K562 (cell line): Measurements from ENCODE around the gene CAPRIN2. TPM values are rescaled to one million over a fixed set of nuclear protein-coding genes. Genes with fewer than 3 reads are reported as not detected.

Experiments
- ARID1B ChIP-seq: fragments of 450-650 bp; IDR thresholded peaks from 2 replicates; pipeline ENCODE4 v1.6.1; 2016; ENCODE audit warnings: antibody characterized with exemption, mild to moderate bottlenecking, inconsistent platforms
- BCOR ChIP-seq: fragments of 450-650 bp; IDR thresholded peaks from 2 replicates; pipeline ENCODE4 v1.6.1; 2016
- CBFA2T3 ChIP-seq: fragments of 450-650 bp; IDR thresholded peaks from 2 replicates; pipeline ENCODE4 v1.6.1; 2017
- CXXC5 ChIP-seq: fragments of 250-450 bp; sonication (Bioruptor Pico); IDR thresholded peaks from 2 replicates; pipeline ENCODE4 v1.8.0; 2022; ENCODE audit warnings: inconsistent platforms, mild to moderate bottlenecking, moderate library complexity
- E2F1 ChIP-seq: sonication (generic); formaldehyde crosslinking; IDR thresholded peaks from 2 replicates; pipeline ENCODE4 v1.8.1; 2023; ENCODE audit warnings: mild to moderate bottlenecking, missing genetic modification reagents, moderate library complexity
- ELF1 ChIP-seq: fragments of 200-800 bp; sonication (Bioruptor generic); IDR thresholded peaks from 2 replicates; pipeline ENCODE4 v1.6.1; 2016; ENCODE audit warnings: missing genetic modification characterization, missing compliant biosample characterization
- ESRRA ChIP-seq: fragments of 450-650 bp; IDR thresholded peaks from 2 replicates; pipeline ENCODE4 v1.6.1; 2014; ENCODE audit warnings: low read depth, mild to moderate bottlenecking, moderate library complexity, borderline replicate concordance
- FOSL1 ChIP-seq: fragments of 200-800 bp; sonication (Bioruptor generic); conservative IDR thresholded peaks from 2 replicates; pipeline ENCODE4 v1.6.1; 2016; ENCODE audit warnings: missing genetic modification characterization, missing compliant biosample characterization
- GATA2 ChIP-seq: sonication (generic); formaldehyde crosslinking; IDR thresholded peaks from 2 replicates; pipeline ENCODE4 v1.4.0; 2020; ENCODE audit warnings: mild to moderate bottlenecking, missing genetic modification reagents
- IRF1 ChIP-seq: sonication (generic); formaldehyde crosslinking; IDR thresholded peaks from 2 replicates; pipeline ENCODE4 v1.8.0; 2022; ENCODE audit warnings: missing genetic modification reagents, mild to moderate bottlenecking, borderline replicate concordance
- KLF1 ChIP-seq: fragments of 450-650 bp; IDR thresholded peaks from 2 replicates; pipeline ENCODE4 v1.6.1; 2016; ENCODE audit warnings: missing genetic modification characterization, missing compliant biosample characterization
- MAZ ChIP-seq, 2 experiments: fragments of 450-650 bp in 1 of 2; sonication (generic) in 1 of 2; formaldehyde crosslinking; IDR thresholded peaks in 1 of 2; conservative IDR thresholded peaks in 1 of 2; 2 replicates each; pipeline versions ENCODE4 v1.4.0 to v1.5.0; 2020; ENCODE audit warnings: mild to moderate bottlenecking in 1 of 2, missing genetic modification reagents in 1 of 2
- MLX ChIP-seq, 2 experiments: fragments of 450-650 bp in 1 of 2; sonication (generic) in 1 of 2; formaldehyde crosslinking; conservative IDR thresholded peaks; 2 replicates each; pipeline versions ENCODE4 v1.4.0 to v1.8.1; 2020 to 2022; ENCODE audit warnings: mild to moderate bottlenecking in 1 of 2, missing genetic modification reagents in 1 of 2
- MNT ChIP-seq, 2 experiments: fragments of 450-650 bp; conservative IDR thresholded peaks; 2 replicates each; pipeline ENCODE4 v1.6.1; 2017; ENCODE audit warnings: mild to moderate bottlenecking in 2 of 2, moderate library complexity in 2 of 2
- PREB ChIP-seq: sonication (generic); formaldehyde crosslinking; IDR thresholded peaks from 2 replicates; pipeline ENCODE4 v1.8.1; 2023; ENCODE audit warnings: mild to moderate bottlenecking, missing genetic modification reagents
- SIN3A ChIP-seq, 2 experiments: fragments of 150-350 bp in 1 of 2; IDR thresholded peaks; 2 replicates each; pipeline ENCODE4 v1.6.1; 2011 to 2016; ENCODE audit warnings: borderline replicate concordance in 2 of 2, low read depth in 2 of 2, low read length in 2 of 2, mild to moderate bottlenecking in 2 of 2, moderate library complexity in 2 of 2; ENCODE audit not compliant: control insufficient read depth in 1 of 2
- TFAP4 ChIP-seq: sonication (generic); formaldehyde crosslinking; IDR thresholded peaks from 2 replicates; pipeline ENCODE4 v1.8.0; 2022; ENCODE audit warnings: missing genetic modification reagents, mild to moderate bottlenecking, moderate library complexity, borderline replicate concordance
- TGIF2 ChIP-seq: sonication (generic); formaldehyde crosslinking; IDR thresholded peaks from 2 replicates; pipeline ENCODE4 v1.8.1; 2022; ENCODE audit warnings: mild to moderate bottlenecking, missing genetic modification reagents, moderate library complexity
- ZKSCAN1 ChIP-seq: fragments of 150-350 bp; IDR thresholded peaks from 2 replicates; pipeline ENCODE4 v1.6.1; 2016; ENCODE audit warnings: low read depth, low read length
- ZNF778 ChIP-seq: fragments of 450-650 bp; formaldehyde crosslinking; IDR thresholded peaks from 2 replicates; pipeline ENCODE4 v1.4.0; 2020; ENCODE audit warnings: mild to moderate bottlenecking, moderate library complexity
- polyA plus RNA-seq, 8 experiments: library from polyadenylated mRNA; depleted of rRNA in 4 of 8; stranded (reverse) in 5 of 8; unstranded in 3 of 8; fragments of >200 nt; fragmentation: Nextera tagmentation in 2 of 8; fragmentation: Illumina TruSeq in 1 of 8; extraction: Ambion mirVana in 2 of 8; extraction: Trizol in 1 of 8; gene quantifications; 2 replicates each; pipeline versions ENCODE4 v1.2.1 to v1.2.3, GENCODE V29; 2011 to 2014; ENCODE audit warnings: inconsistent platforms in 1 of 8, missing spikeins in 1 of 8
- total RNA-seq, 7 experiments: library from RNA; depleted of rRNA in 6 of 7; stranded (reverse); fragments of >200 nt in 6 of 7; fragmentation: Illumina TruSeq in 2 of 7; extraction: Trizol in 2 of 7; gene quantifications; 2 replicates each; pipeline versions ENCODE4 v1.2.1 to v1.2.3, GENCODE V29; 2011 to 2021; ENCODE audit warnings: low replicate concordance in 1 of 7

Gene CAPRIN2
- total and polyA plus RNA-seq, 9 of the 15 experiments (the other 6 are each of a cell fraction or from before 2014, with no cell fraction given): 2.3 to 14.5 (median 8.9) TPM

GRCh38 chr12:30754750-30755394, at the start of gene CAPRIN2 (continued):
- TF ChIP-seq MAZ (CRISPR knock-in tag; conservative IDR thresholded peaks at IDR 0.05 in 1 of 2, IDR thresholded peaks at IDR 0.05 in 1 of 2): peak; percentile 67 to 70; a peak in 3 of 4 replicates
- no peak for TF ChIP-seq MLX (CRISPR knock-in tag; conservative IDR thresholded peaks at IDR 0.05)
- TF ChIP-seq E2F1 (CRISPR knock-in tag): peak; percentile 61; the same call in 1 of the 2 replicates
- no peak for TF ChIP-seq TGIF2
- TF ChIP-seq CXXC5 (CRISPR knock-in tag): peak; percentile 86
- peak; percentile 71; the same call in 1 of the 2 replicates for TF ChIP-seq KLF1
- no peak for TF ChIP-seq FOSL1 (tag)
- TF ChIP-seq PREB (CRISPR knock-in tag): no peak
- no peak for TF ChIP-seq IRF1 (CRISPR knock-in tag)
- peak; percentile 79 for TF ChIP-seq ELF1
- peak; percentile 83 for TF ChIP-seq ESRRA
- TF ChIP-seq CBFA2T3: peak; percentile 77
- peak; percentile 51 for TF ChIP-seq ZKSCAN1
- peak; percentile 37 to 50; a peak in 2 of 4 replicates for TF ChIP-seq SIN3A (IDR thresholded peaks at IDR 0.05; ENCODE audit: borderline replicate concordance in 2 of 2, control insufficient read depth in 1 of 2, low read depth in 2 of 2, low read length in 2 of 2)
- peak; percentile 96 for TF ChIP-seq TFAP4 (CRISPR knock-in tag)
- peak in 1 of 2 experiments; percentile 53; a peak in 1 of 4 replicates for TF ChIP-seq MNT (conservative IDR thresholded peaks at IDR 0.05)
- peak; percentile 61; the same call in 1 of the 2 replicates for TF ChIP-seq ARID1B
- no peak for TF ChIP-seq BCOR
- TF ChIP-seq ZNF778 (CRISPR knock-in tag): no peak
- TF ChIP-seq GATA2 (CRISPR knock-in tag): peak; percentile 37; the same call in 1 of the 2 replicates
